HG03025 (cell line): ENCODE results near the gene GPX6.
"Not testable (repeated sequence)": the region's sequence is repeated elsewhere in the genome, so short reads cannot be mapped to it uniquely, and the experiment has no call there.

Experiments used
- ATAC-seq: cut with Tn5 transposase; IDR thresholded peaks from one replicate; pipeline ENCODE4 v1.9.1; 2021; ENCODE audit warnings: mild to moderate bottlenecking, moderate library complexity; ENCODE audit not compliant: unreplicated experiment, low FRiP score

The GPX6 gene

GRCh38 chr6:28515676-28516075 lies at the start of gene GPX6:
Gene GPX6, minus strand, starts transcription at chr6:28515793. Its CDS starts 50 bp downstream, at chr6:28515743.
- no peak for ATAC-seq

- no peak for ATAC-seq
Measured at GRCh38 chr6:28563430-28564095, 48.0 kb upstream of the GPX6 start.

GRCh38 chr6:28558629-28559028 lies 43.0 kb upstream of the GPX6 start:
- no peak for ATAC-seq

- no peak for ATAC-seq
Measured at GRCh38 chr6:28555136-28555535, 39.5 kb upstream of the GPX6 start.

GRCh38 chr6:28553986-28554881 lies 38.6 kb upstream of the GPX6 start:
- no peak for ATAC-seq

GRCh38 chr6:28553384-28553985 lies 37.9 kb upstream of the GPX6 start:
- no peak for ATAC-seq

GRCh38 chr6:28551891-28552666 lies 36.5 kb upstream of the GPX6 start:
- ATAC-seq = no peak

GRCh38 chr6:28547003-28547402 lies 31.4 kb upstream of the GPX6 start:
- ATAC-seq = not testable (repeated sequence)

GRCh38 chr6:28545955-28546354 lies 30.4 kb upstream of the GPX6 start:
- no peak for ATAC-seq

- ATAC-seq = no peak
Measured at GRCh38 chr6:28543651-28544610, 28.3 kb upstream of the GPX6 start.

- peak; percentile 69 for ATAC-seq
Measured at GRCh38 chr6:28542440-28543296, 27.1 kb upstream of the GPX6 start.

- ATAC-seq = no peak
Measured at GRCh38 chr6:28541996-28542395, 26.4 kb upstream of the GPX6 start.

GRCh38 chr6:28537509-28538140 lies 22.0 kb upstream of the GPX6 start:
- no peak for ATAC-seq

- no peak for ATAC-seq
Measured at GRCh38 chr6:28537065-28537464, 21.5 kb upstream of the GPX6 start.

- no peak for ATAC-seq
Measured at GRCh38 chr6:28534875-28535274, 19.3 kb upstream of the GPX6 start.

GRCh38 chr6:28534306-28534705 lies 18.7 kb upstream of the GPX6 start:
- ATAC-seq = no peak

- ATAC-seq = no peak
Measured at GRCh38 chr6:28531479-28532128, 16.0 kb upstream of the GPX6 start.

- ATAC-seq = no peak
Measured at GRCh38 chr6:28530777-28531176, 15.2 kb upstream of the GPX6 start.
